HEK293 (cell line): ENCODE measurements around the gene CLIP1.

Experiments used
- CTCF ChIA-PET: fragments of 350-600 bp; formaldehyde crosslinking; extraction: SDS; loops from one replicate; lab custom pipeline; 2021; ENCODE audit warnings: antibody characterized with exemption; lab: Yijun Ruan, JAX
- POLR2A ChIA-PET: fragments of 300-600 bp; formaldehyde crosslinking; extraction: SDS; loops from one replicate; lab custom pipeline; 2020; ENCODE audit warnings: antibody characterized with exemption, inconsistent platforms; lab: Yijun Ruan, JAX
- H3K27ac ChIP-seq: fragments of 200-500 bp; sonication (Bioruptor generic); 2 replicates; pipeline ENCODE4 v1.5.1; 2014; ENCODE audit warnings: low read depth, low read length, control low read depth, inconsistent platforms; ENCODE audit errors: extremely low read depth
- H3K36me3 ChIP-seq, 2 experiments: fragments of 200-500 bp in 1 of 2; sonication (Bioruptor generic) in 1 of 2; 1 replicate in 1 of 2; 2 replicates in 1 of 2; pipeline ENCODE4 v1.5.1; 2014 to 2017; ENCODE audit warnings: inconsistent platforms in 2 of 2, low read length in 2 of 2; ENCODE audit not compliant: control insufficient read depth in 2 of 2, insufficient read depth in 1 of 2
- H3K4me1 ChIP-seq: fragments of 200-500 bp; sonication (Bioruptor generic); 2 replicates; pipeline ENCODE4 v1.5.1; 2014; ENCODE audit warnings: mild to moderate bottlenecking, low read length, inconsistent platforms; ENCODE audit not compliant: control insufficient read depth, insufficient read depth
- H3K4me3 ChIP-seq: 2 replicates; pipeline ENCODE4 v1.5.1; 2011; ENCODE audit warnings: low read depth, mild to moderate bottlenecking, control low read depth, low read length, moderate library complexity
- H3K9me3 ChIP-seq: fragments of 200-500 bp; sonication (Bioruptor generic); 2 replicates; pipeline ENCODE4 v1.5.1; 2014; ENCODE audit warnings: low read depth, low read length, inconsistent platforms; ENCODE audit not compliant: control insufficient read depth, insufficient read depth
- BCL11A ChIP-seq: fragments of 450-650 bp; formaldehyde crosslinking; IDR thresholded peaks from 2 replicates; pipeline ENCODE4 v1.5.1; 2016; ENCODE audit warnings: low read depth, missing biosample characterization, missing genetic modification characterization
- HOXC10 ChIP-seq: sonication (generic); formaldehyde crosslinking; IDR thresholded peaks from 2 replicates; pipeline ENCODE4 v1.8.1; 2023; ENCODE audit warnings: mild to moderate bottlenecking, missing genetic modification reagents
- KLF9 ChIP-seq: fragments of 450-650 bp; formaldehyde crosslinking; IDR thresholded peaks from 2 replicates; pipeline ENCODE4 v1.5.1; 2016; ENCODE audit warnings: missing biosample characterization, missing genetic modification characterization, low read depth
- MZF1 ChIP-seq: fragments of 450-650 bp; formaldehyde crosslinking; IDR thresholded peaks from 2 replicates; pipeline ENCODE4 v1.5.1; 2017; ENCODE audit warnings: missing biosample characterization, missing genetic modification characterization, borderline replicate concordance
- PBX3 ChIP-seq: sonication (generic); formaldehyde crosslinking; IDR thresholded peaks from 2 replicates; pipeline ENCODE4 v1.8.1; 2022; ENCODE audit warnings: mild to moderate bottlenecking, moderate library complexity, missing genetic modification reagents
- TRIM28 ChIP-seq: IDR thresholded peaks from 2 replicates; pipeline ENCODE4 v1.6.1; 2011; ENCODE audit warnings: low read length, control low read depth, borderline replicate concordance
- ZBTB6 ChIP-seq: fragments of 450-650 bp; formaldehyde crosslinking; IDR thresholded peaks from 2 replicates; pipeline ENCODE4 v1.5.1; 2017; ENCODE audit warnings: missing biosample characterization, missing genetic modification characterization
- ZFHX2 ChIP-seq: fragments of 450-650 bp; formaldehyde crosslinking; conservative IDR thresholded peaks from 2 replicates; pipeline ENCODE4 v1.5.1; 2016; ENCODE audit warnings: missing biosample characterization, missing genetic modification characterization
- ZFP37 ChIP-seq: fragments of 450-650 bp; formaldehyde crosslinking; IDR thresholded peaks from 2 replicates; pipeline ENCODE4 v1.5.1; 2016; ENCODE audit warnings: missing biosample characterization, missing genetic modification characterization
- ZNF248 ChIP-seq: fragments of 450-650 bp; formaldehyde crosslinking; IDR thresholded peaks from 2 replicates; pipeline ENCODE4 v1.5.1; 2017; ENCODE audit warnings: missing biosample characterization, missing genetic modification characterization
- ZNF350 ChIP-seq: fragments of 450-650 bp; formaldehyde crosslinking; IDR thresholded peaks from 2 replicates; pipeline ENCODE4 v1.5.0; 2017; ENCODE audit warnings: missing biosample characterization, mild to moderate bottlenecking, missing genetic modification characterization
- ZNF366 ChIP-seq: fragments of 450-650 bp; formaldehyde crosslinking; conservative IDR thresholded peaks from 2 replicates; pipeline ENCODE4 v1.5.1; 2016; ENCODE audit warnings: missing biosample characterization, missing genetic modification characterization
- ZNF426 ChIP-seq: fragments of 450-650 bp; formaldehyde crosslinking; IDR thresholded peaks from 2 replicates; pipeline ENCODE4 v1.5.1; 2017; ENCODE audit warnings: missing biosample characterization, missing genetic modification characterization, mild to moderate bottlenecking, inconsistent platforms, moderate library complexity
- ZNF561 ChIP-seq: fragments of 450-650 bp; IDR thresholded peaks from 2 replicates; pipeline ENCODE4 v1.5.1; 2018; ENCODE audit warnings: missing biosample characterization, missing genetic modification characterization, borderline replicate concordance
- ZNF580 ChIP-seq: fragments of 450-650 bp; formaldehyde crosslinking; IDR thresholded peaks from 2 replicates; pipeline ENCODE4 v1.5.1; 2016; ENCODE audit warnings: missing biosample characterization, missing genetic modification characterization
- ZNF654 ChIP-seq: fragments of 450-650 bp; formaldehyde crosslinking; IDR thresholded peaks from 2 replicates; pipeline ENCODE4 v1.5.1; 2016; ENCODE audit warnings: low read depth, missing biosample characterization, missing genetic modification characterization
- ZNF660 ChIP-seq: fragments of 450-650 bp; IDR thresholded peaks from 2 replicates; pipeline ENCODE4 v1.5.1; 2018; ENCODE audit warnings: missing biosample characterization, mild to moderate bottlenecking, missing genetic modification characterization
- ZSCAN4 ChIP-seq: fragments of 450-650 bp; formaldehyde crosslinking; IDR thresholded peaks from 2 replicates; pipeline ENCODE4 v1.5.1; 2017; ENCODE audit warnings: missing biosample characterization, missing genetic modification characterization
- ZSCAN5A ChIP-seq: fragments of 450-650 bp; formaldehyde crosslinking; IDR thresholded peaks from 2 replicates; pipeline ENCODE4 v1.5.1; 2016; ENCODE audit warnings: missing biosample characterization, missing genetic modification characterization
- TF ChIP-seq, protein P1 (sequence below): fragments of 450-650 bp; formaldehyde crosslinking; conservative IDR thresholded peaks from 2 replicates; pipeline ENCODE4 v1.5.1; 2016; ENCODE audit warnings: low read depth, missing biosample characterization, missing genetic modification characterization
- TF ChIP-seq, protein P2 (sequence below): fragments of 450-650 bp; formaldehyde crosslinking; IDR thresholded peaks from 2 replicates; pipeline ENCODE4 v1.5.1; 2016; ENCODE audit warnings: missing biosample characterization, missing genetic modification characterization

CLIP1 gene

DNA sequence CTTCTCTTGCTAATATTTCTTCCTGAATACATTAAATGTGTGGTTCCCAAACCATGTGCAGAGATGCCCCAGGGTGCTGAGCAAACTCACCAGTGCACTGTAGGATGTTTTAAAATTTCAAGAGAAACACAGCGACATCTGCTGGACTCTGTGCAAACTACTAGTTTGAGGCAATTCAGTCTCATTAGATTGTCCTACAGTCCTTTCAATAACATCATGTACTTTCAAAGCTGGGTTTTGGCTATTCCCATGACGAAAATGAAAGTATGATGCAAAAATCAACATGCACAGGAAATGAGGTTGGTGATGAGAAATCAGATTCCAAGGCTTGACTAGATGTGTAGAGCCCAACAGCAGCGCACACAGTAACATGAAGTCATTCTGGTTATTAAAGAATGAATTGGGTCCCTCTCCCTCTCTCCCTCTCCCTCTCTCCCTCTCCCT is 66.3 kb downstream of the CLIP1 start (continued):
- TF ChIP-seq TRIM28: no peak
- no peak for TF ChIP-seq ZNF248 (tag by site-specific recombination)
- no peak for TF ChIP-seq HOXC10
- peak; percentile 62 for TF ChIP-seq ZNF654 (tag by site-specific recombination)
- no peak for TF ChIP-seq ZSCAN4 (tag by site-specific recombination)
- 0 out of 2 replicates have a peak, but pooled peaks have one; percentile 18 for TF ChIP-seq ZNF660 (tag by site-specific recombination)
- no peak for TF ChIP-seq ZSCAN5A
- TF ChIP-seq ZNF366 (tag by site-specific recombination): 0 out of 2 replicates have a peak, but pooled peaks have one; percentile 49
- no peak for TF ChIP-seq BCL11A
- TF ChIP-seq, protein P1, sequence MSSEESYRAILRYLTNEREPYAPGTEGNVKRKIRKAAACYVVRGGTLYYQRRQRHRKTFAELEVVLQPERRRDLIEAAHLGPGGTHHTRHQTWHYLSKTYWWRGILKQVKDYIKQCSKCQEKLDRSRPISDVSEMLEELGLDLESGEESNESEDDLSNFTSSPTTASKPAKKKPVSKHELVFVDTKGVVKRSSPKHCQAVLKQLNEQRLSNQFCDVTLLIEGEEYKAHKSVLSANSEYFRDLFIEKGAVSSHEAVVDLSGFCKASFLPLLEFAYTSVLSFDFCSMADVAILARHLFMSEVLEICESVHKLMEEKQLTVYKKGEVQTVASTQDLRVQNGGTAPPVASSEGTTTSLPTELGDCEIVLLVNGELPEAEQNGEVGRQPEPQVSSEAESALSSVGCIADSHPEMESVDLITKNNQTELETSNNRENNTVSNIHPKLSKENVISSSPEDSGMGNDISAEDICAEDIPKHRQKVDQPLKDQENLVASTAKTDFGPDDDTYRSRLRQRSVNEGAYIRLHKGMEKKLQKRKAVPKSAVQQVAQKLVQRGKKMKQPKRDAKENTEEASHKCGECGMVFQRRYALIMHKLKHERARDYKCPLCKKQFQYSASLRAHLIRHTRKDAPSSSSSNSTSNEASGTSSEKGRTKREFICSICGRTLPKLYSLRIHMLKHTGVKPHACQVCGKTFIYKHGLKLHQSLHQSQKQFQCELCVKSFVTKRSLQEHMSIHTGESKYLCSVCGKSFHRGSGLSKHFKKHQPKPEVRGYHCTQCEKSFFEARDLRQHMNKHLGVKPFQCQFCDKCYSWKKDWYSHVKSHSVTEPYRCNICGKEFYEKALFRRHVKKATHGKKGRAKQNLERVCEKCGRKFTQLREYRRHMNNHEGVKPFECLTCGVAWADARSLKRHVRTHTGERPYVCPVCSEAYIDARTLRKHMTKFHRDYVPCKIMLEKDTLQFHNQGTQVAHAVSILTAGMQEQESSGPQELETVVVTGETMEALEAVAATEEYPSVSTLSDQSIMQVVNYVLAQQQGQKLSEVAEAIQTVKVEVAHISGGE (tag by site-specific recombination): no peak
- no peak for TF ChIP-seq ZBTB6
- TF ChIP-seq, protein P2, sequence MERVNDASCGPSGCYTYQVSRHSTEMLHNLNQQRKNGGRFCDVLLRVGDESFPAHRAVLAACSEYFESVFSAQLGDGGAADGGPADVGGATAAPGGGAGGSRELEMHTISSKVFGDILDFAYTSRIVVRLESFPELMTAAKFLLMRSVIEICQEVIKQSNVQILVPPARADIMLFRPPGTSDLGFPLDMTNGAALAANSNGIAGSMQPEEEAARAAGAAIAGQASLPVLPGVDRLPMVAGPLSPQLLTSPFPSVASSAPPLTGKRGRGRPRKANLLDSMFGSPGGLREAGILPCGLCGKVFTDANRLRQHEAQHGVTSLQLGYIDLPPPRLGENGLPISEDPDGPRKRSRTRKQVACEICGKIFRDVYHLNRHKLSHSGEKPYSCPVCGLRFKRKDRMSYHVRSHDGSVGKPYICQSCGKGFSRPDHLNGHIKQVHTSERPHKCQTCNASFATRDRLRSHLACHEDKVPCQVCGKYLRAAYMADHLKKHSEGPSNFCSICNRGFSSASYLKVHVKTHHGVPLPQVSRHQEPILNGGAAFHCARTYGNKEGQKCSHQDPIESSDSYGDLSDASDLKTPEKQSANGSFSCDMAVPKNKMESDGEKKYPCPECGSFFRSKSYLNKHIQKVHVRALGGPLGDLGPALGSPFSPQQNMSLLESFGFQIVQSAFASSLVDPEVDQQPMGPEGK (tag by site-specific recombination): no peak
- TF ChIP-seq ZFP37: no peak
- TF ChIP-seq, all 188 proteins: peak for 7

DNA sequence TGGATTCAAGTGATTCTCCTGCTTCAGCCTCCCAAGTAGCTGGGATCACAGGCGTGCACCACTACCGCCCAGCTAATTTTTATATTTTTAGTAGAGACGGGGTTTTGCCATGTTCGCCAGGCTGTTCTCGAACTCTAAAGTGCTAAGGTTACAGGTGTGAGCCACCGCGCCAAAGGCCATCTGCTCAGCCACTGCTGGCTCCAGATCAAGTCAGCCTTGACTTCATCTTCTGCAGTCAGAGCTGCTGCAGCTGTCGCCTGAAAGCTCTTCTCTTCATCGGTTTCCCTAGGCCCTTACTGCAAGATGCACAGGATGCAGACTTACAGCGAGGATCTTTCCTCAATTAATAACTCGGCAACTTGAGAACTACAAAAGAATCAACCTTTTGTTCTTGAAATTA is 66.8 kb downstream of the CLIP1 start:
- Histone ChIP-seq H3K4me3 (no peak overlapping the region), H3K27ac (no peak overlapping the region), H3K4me1 (no peaks in the 10 kb centered on the region)
- ChIA-PET POLR2A (no interaction called here), CTCF (interaction anchor here (0.5 to 4.5 kb wide), 31 partner anchors 8 to 677 kb away, joined by 3 to 102 read pairs (median 4); no protein-coding TSS in a partner anchor)
- TF ChIP-seq ZNF426 (tag by site-specific recombination) (no peak), ZFHX2 (tag by site-specific recombination) (no peak), ZNF561 (tag by site-specific recombination) (no peak), KLF9 (tag by site-specific recombination) (no peak), PBX3 (CRISPR knock-in tag) (no peak), ZNF350 (tag by site-specific recombination) (no peak), ZNF580 (no peak), MZF1 (tag by site-specific recombination) (no peak)
- TF ChIP-seq, all 188 proteins: peak for 0
- no peaks in the 10 kb centered on the region for H3K9me3 ChIP-seq
- H3K36me3 ChIP-seq: peaks cover 14 to 49% of the 10 kb centered on the region in 2 experiments
